ENCODE data around the gene CD48.

Gene CD48

DNA sequence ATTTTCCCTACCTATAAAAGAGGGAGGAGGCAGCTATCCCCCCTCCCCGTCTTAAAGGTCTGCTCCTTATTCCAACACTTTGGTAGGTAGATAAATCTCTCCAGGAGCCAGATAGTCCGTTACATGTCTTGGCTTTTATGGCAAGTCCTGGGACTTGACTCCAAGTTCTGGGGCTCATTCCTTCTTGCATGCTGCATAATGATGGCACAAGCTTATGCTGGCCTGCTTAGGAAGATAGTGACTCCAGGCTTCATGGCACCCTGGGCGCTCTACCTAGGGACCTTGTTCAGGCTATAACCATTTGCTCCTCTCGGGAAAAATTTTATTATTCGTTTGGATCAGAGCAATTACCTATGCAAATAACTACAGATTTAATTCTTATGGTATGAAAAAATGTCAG lies 68.5 kb downstream of the CD48 start:
- H2AK5ac ChIP-seq (ENCODE audit: low read length, severe bottlenecking) = no peak overlapping the region
- no peak overlapping the region for H2BK120ac ChIP-seq (ENCODE audit: low read depth, low read length)
- no peak overlapping the region for H3K27ac ChIP-seq (ENCODE audit: low read length, poor library complexity, severe bottlenecking)
- no peak overlapping the region for H3K4ac ChIP-seq (ENCODE audit: low read depth in 1 of 2, low read length in 2 of 2)
- H2BK5ac ChIP-seq (ENCODE audit: low read depth, low read length, poor library complexity, severe bottlenecking) = no peak overlapping the region
- no peak overlapping the region for H2BK15ac ChIP-seq (ENCODE audit: low read depth, poor library complexity, severe bottlenecking)
- WGBS = 93% methylated on average over 2 of the region's 5 CpGs
- no peaks in the 10 kb centered on the region for H3K36me3 ChIP-seq (ENCODE audit: control insufficient read depth in 1 of 2, insufficient read depth in 2 of 2, low read depth in 1 of 2, low read length in 2 of 2)
- H3K27me3 ChIP-seq (ENCODE audit: control insufficient read depth in 1 of 2, insufficient read depth in 1 of 2, low read length in 2 of 2) = peaks cover 3 to 26% of the 10 kb centered on the region in 2 experiments
- H3K9ac ChIP-seq (ENCODE audit: low read length) = no peak overlapping the region
- H3K4me3 ChIP-seq (ENCODE audit: insufficient read depth in 1 of 2, low read depth in 1 of 2, low read length in 2 of 2) = no peak overlapping the region
- no peaks in the 10 kb centered on the region for H3K9me3 ChIP-seq (ENCODE audit: control insufficient read depth, low read length)
- H3K4me2 ChIP-seq (ENCODE audit: low read length, poor library complexity, severe bottlenecking) = no peak overlapping the region
- H3K79me1 ChIP-seq (replicated peaks; ENCODE audit: low read length, poor library complexity, severe bottlenecking) = no peaks in the 10 kb centered on the region
- DNase-seq = no peak
- no peak overlapping the region for H2BK12ac ChIP-seq (ENCODE audit: low read length in 2 of 2)
- H3K4me1 ChIP-seq (ENCODE audit: control insufficient read depth, insufficient read depth, low read depth, low read length) = peaks cover 1% of the 10 kb centered on the region
- no peak overlapping the region for H4K8ac ChIP-seq (ENCODE audit: low read length)
- H3K23ac ChIP-seq (ENCODE audit: low read length in 2 of 2) = no peak overlapping the region
- no peak overlapping the region for H3K14ac ChIP-seq (ENCODE audit: low read length in 2 of 2)
- no peak overlapping the region for H4K91ac ChIP-seq (ENCODE audit: low read length)
- H2AFZ ChIP-seq (ENCODE audit: low read depth, low read length) = no peak overlapping the region
- no peak overlapping the region for H3K18ac ChIP-seq (ENCODE audit: low read depth in 1 of 2, low read length in 2 of 2)

DNA sequence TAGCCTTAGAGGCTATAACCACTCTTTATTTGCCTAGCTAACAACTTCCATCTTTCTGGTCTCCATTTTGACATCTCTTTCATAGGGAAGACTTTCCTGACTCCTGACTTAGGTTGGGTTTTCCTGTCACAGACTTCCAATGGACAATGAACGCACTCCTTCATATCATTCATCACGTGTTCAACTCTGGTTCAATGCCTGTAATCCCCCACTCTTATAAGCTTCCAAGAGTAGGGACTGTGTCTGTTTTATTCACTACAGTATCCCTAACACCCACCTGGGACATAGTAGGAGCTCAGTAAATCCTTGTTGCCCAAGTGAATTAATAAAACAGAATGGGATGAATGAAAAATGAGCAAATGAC lies 69.4 kb downstream of the CD48 start:
- no peak overlapping the region for H2BK15ac ChIP-seq (ENCODE audit: low read depth, poor library complexity, severe bottlenecking)
- H4K8ac ChIP-seq (ENCODE audit: low read length) = no peak overlapping the region
- no peak overlapping the region for H3K9ac ChIP-seq (ENCODE audit: low read length)
- H3K79me1 ChIP-seq (replicated peaks; ENCODE audit: low read length, poor library complexity, severe bottlenecking) = no peaks in the 10 kb centered on the region
- H3K4ac ChIP-seq (ENCODE audit: low read depth in 1 of 2, low read length in 2 of 2) = no peak overlapping the region
- no peak overlapping the region for H3K4me2 ChIP-seq (ENCODE audit: low read length, poor library complexity, severe bottlenecking)
- H3K36me3 ChIP-seq (ENCODE audit: control insufficient read depth in 1 of 2, insufficient read depth in 2 of 2, low read depth in 1 of 2, low read length in 2 of 2) = no peaks in the 10 kb centered on the region
- peaks cover 1% of the 10 kb centered on the region for H3K4me1 ChIP-seq (ENCODE audit: control insufficient read depth, insufficient read depth, low read depth, low read length)
- DNase-seq = no peak
- no peak overlapping the region for H2AFZ ChIP-seq (ENCODE audit: low read depth, low read length)
- H3K4me3 ChIP-seq (ENCODE audit: insufficient read depth in 1 of 2, low read depth in 1 of 2, low read length in 2 of 2) = no peak overlapping the region
- WGBS = 100% methylated on average over 2 of the region's 2 CpGs
- H3K27ac ChIP-seq (ENCODE audit: low read length, poor library complexity, severe bottlenecking) = no peak overlapping the region
- H2AK5ac ChIP-seq (ENCODE audit: low read length, severe bottlenecking) = no peak overlapping the region
- H4K91ac ChIP-seq (ENCODE audit: low read length) = no peak overlapping the region
- H3K9me3 ChIP-seq (ENCODE audit: control insufficient read depth, low read length) = no peaks in the 10 kb centered on the region
- no peak overlapping the region for H3K14ac ChIP-seq (ENCODE audit: low read length in 2 of 2)
- no peak overlapping the region for H2BK12ac ChIP-seq (ENCODE audit: low read length in 2 of 2)
- H3K27me3 ChIP-seq (ENCODE audit: control insufficient read depth in 1 of 2, insufficient read depth in 1 of 2, low read length in 2 of 2) = peaks cover 3 to 25% of the 10 kb centered on the region in 2 experiments
- H3K23ac ChIP-seq (ENCODE audit: low read length in 2 of 2) = no peak overlapping the region
- H3K18ac ChIP-seq (ENCODE audit: low read depth in 1 of 2, low read length in 2 of 2) = no peak overlapping the region
- no peak overlapping the region for H2BK5ac ChIP-seq (ENCODE audit: low read depth, low read length, poor library complexity, severe bottlenecking)
- H2BK120ac ChIP-seq (ENCODE audit: low read depth, low read length) = no peak overlapping the region

DNA sequence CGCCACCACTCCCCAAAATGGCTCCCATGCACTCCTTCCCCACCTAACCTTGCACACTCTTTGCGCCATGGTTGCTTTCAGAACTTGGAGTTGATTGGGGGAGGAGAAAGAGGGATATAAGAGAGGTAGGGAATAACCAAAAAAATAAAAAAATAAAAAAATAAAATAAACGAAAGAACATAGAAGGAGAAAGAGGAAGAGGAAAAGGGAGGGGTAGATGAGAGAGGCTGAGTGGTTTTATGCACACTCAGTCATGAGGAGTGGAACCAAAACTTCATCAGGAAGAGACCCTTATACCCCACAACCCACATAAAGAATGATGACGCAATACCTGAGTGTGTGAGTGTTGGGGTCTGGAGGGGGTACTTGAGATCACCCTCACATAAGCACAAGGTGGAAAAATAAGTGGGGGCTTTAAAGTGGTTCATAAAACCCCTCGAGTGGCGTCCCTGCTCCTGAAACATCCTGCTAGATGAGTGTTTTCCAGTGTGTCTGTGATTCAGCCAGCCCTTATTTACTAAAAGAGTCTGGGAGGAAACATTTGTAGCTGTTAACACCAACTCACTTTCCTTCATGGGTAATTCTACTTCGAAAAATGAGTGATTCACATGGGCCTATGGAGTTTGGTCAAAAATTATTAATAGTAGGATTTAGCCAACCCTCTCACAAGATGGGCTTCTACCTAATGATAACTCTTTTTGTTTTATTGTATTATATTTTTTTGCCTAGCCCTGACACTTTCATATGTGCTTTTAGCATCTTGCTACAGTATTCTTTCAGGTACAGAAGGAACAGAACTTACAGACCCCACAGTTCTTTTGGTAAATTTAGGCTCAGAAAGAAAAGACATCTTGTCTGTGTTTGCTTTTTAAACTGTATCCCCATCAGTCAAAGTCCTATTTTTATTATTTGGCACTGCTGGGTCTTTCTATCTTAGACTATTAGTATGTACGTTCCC lies 70.0 kb downstream of the CD48 start:
- Histone ChIP-seq H2AFZ (ENCODE audit: low read depth, low read length) (no peak overlapping the region), H2BK15ac (ENCODE audit: low read depth, poor library complexity, severe bottlenecking) (no peak overlapping the region), H4K91ac (ENCODE audit: low read length) (no peak overlapping the region), H3K9ac (ENCODE audit: low read length) (no peak overlapping the region), H3K9me3 (ENCODE audit: control insufficient read depth, low read length) (no peaks in the 10 kb centered on the region), H2AK5ac (ENCODE audit: low read length, severe bottlenecking) (no peak overlapping the region), H3K4me1 (ENCODE audit: control insufficient read depth, insufficient read depth, low read depth, low read length) (peaks cover 1% of the 10 kb centered on the region), H3K36me3 (ENCODE audit: control insufficient read depth in 1 of 2, insufficient read depth in 2 of 2, low read depth in 1 of 2, low read length in 2 of 2) (no peaks in the 10 kb centered on the region), H3K4me2 (ENCODE audit: low read length, poor library complexity, severe bottlenecking) (no peak overlapping the region), H3K14ac (ENCODE audit: low read length in 2 of 2) (no peak overlapping the region), H3K79me1 (replicated peaks; ENCODE audit: low read length, poor library complexity, severe bottlenecking) (no peaks in the 10 kb centered on the region), H4K8ac (ENCODE audit: low read length) (no peak overlapping the region), H2BK12ac (ENCODE audit: low read length in 2 of 2) (no peak overlapping the region), H3K27me3 (ENCODE audit: control insufficient read depth in 1 of 2, insufficient read depth in 1 of 2, low read length in 2 of 2) (peaks cover 3 to 19% of the 10 kb centered on the region in 2 experiments), H3K18ac (ENCODE audit: low read depth in 1 of 2, low read length in 2 of 2) (no peak overlapping the region), H3K4me3 (ENCODE audit: insufficient read depth in 1 of 2, low read depth in 1 of 2, low read length in 2 of 2) (no peak overlapping the region), H3K23ac (ENCODE audit: low read length in 2 of 2) (no peak overlapping the region), H2BK5ac (ENCODE audit: low read depth, low read length, poor library complexity, severe bottlenecking) (no peak overlapping the region), H3K27ac (ENCODE audit: low read length, poor library complexity, severe bottlenecking) (no peak overlapping the region), H2BK120ac (ENCODE audit: low read depth, low read length) (peak overlapping the region; percentile 64), H3K4ac (ENCODE audit: low read depth in 1 of 2, low read length in 2 of 2) (no peak overlapping the region)
- 55% methylated on average over 4 of the region's 8 CpGs for WGBS
- no peak for DNase-seq

DNA sequence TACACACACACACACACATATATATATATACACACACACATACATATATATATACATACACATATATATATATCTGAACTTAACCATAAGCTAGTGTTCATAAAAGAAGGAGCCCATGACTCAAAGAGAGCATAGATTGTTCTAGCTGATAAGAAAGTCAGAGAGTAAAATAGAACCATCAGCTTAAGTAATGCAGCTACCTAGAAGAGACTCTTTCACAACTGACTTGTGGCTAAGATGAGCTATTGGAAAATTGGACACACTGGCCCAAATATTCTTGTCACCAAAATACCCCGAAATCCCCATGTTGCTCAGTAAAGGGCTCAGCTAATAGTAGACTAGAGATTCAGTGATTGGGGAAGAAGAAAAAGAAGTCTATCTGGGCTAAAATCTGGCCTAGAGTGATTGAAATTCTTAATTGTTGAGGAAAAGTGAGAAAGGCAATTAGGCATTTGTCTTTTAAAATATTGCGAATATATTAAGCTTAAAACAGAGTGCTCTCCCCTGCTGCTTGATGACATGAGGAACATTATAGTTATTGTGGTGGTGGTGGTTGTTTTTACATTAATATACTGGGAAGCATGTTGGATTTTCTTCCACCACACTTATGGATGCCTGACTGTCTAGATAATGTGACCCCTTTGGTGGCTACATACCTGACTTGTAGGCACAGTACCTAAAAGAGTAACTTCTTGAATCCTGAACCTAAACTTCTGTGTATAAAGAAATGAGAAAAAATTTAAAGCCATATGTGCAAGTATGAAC lies 71.1 kb downstream of the CD48 start:
- Histone ChIP-seq H3K4ac (ENCODE audit: low read depth in 1 of 2, low read length in 2 of 2) (no peak overlapping the region), H3K27me3 (ENCODE audit: control insufficient read depth in 1 of 2, insufficient read depth in 1 of 2, low read length in 2 of 2) (peaks cover 3 to 8% of the 10 kb centered on the region in 2 experiments)
- 92% methylated on average over 2 of the region's 2 CpGs for WGBS

More for the DNA sequence above, 71.1 kb downstream of the CD48 start:
- Histone ChIP-seq H2BK5ac (ENCODE audit: low read depth, low read length, poor library complexity, severe bottlenecking) (no peak overlapping the region), H2BK12ac (ENCODE audit: low read length in 2 of 2) (no peak overlapping the region), H3K14ac (ENCODE audit: low read length in 2 of 2) (no peak overlapping the region), H2AK5ac (ENCODE audit: low read length, severe bottlenecking) (no peak overlapping the region), H3K36me3 (ENCODE audit: control insufficient read depth in 1 of 2, insufficient read depth in 2 of 2, low read depth in 1 of 2, low read length in 2 of 2) (no peaks in the 10 kb centered on the region), H3K4me3 (ENCODE audit: insufficient read depth in 1 of 2, low read depth in 1 of 2, low read length in 2 of 2) (no peak overlapping the region), H3K27ac (ENCODE audit: low read length, poor library complexity, severe bottlenecking) (no peak overlapping the region), H2AFZ (ENCODE audit: low read depth, low read length) (no peak overlapping the region), H3K18ac (ENCODE audit: low read depth in 1 of 2, low read length in 2 of 2) (no peak overlapping the region), H3K23ac (ENCODE audit: low read length in 2 of 2) (no peak overlapping the region), H3K79me1 (replicated peaks; ENCODE audit: low read length, poor library complexity, severe bottlenecking) (no peaks in the 10 kb centered on the region), H3K4me2 (ENCODE audit: low read length, poor library complexity, severe bottlenecking) (no peak overlapping the region), H2BK15ac (ENCODE audit: low read depth, poor library complexity, severe bottlenecking) (no peak overlapping the region), H3K4me1 (ENCODE audit: control insufficient read depth, insufficient read depth, low read depth, low read length) (peaks cover 1% of the 10 kb centered on the region), H3K9ac (ENCODE audit: low read length) (no peak overlapping the region), H4K8ac (ENCODE audit: low read length) (no peak overlapping the region), H2BK120ac (ENCODE audit: low read depth, low read length) (no peak overlapping the region), H4K91ac (ENCODE audit: low read length) (no peak overlapping the region), H3K9me3 (ENCODE audit: control insufficient read depth, low read length) (no peaks in the 10 kb centered on the region)
- peak; percentile 62 for DNase-seq

Measured in mesenchymal stem cell (in vitro differentiated cells and primary cell).